Peyer's patch (tissue), 4 donors: ENCODE measurements around the gene GABRR1. TPM values are rescaled to one million over a fixed set of nuclear protein-coding genes. Genes with fewer than 3 reads are reported as not detected.
A peak's percentile ranks its signal among the peaks of the same experiment; 100 is the strongest.

Source experiments
- DNase-seq, 3 donors: peaks; one replicate each; pipeline ENCODE4 v3.0.0-alpha.2; 2017 to 2019
- H3K27ac ChIP-seq, 4 donors: fragments of 200-600 bp; sonication (generic); one replicate each; pipeline ENCODE4 v1.5.1; 2016 to 2019
- H3K27me3 ChIP-seq, 2 donors: fragments of 200-600 bp; sonication (generic); one replicate each; pipeline ENCODE4 v1.5.1; 2019
- H3K36me3 ChIP-seq, 3 donors: fragments of 200-600 bp; sonication (generic); one replicate each; pipeline ENCODE4 v1.5.1; 2016 to 2019
- H3K4me1 ChIP-seq, 4 donors: fragments of 200-600 bp; sonication (generic); one replicate each; pipeline ENCODE4 v1.5.1; 2016 to 2019
- H3K4me3 ChIP-seq, 4 donors: fragments of 200-600 bp; sonication (generic); 1 replicate in 3 of 4; 2 replicates in 1 of 4; pipeline ENCODE4 v1.5.1; 2016 to 2019; ENCODE audit warnings: mild to moderate bottlenecking in 1 of 4
- H3K9me3 ChIP-seq, 4 donors: fragments of 200-600 bp; sonication (generic); one replicate each; pipeline ENCODE4 v1.5.1; 2016 to 2019; ENCODE audit warnings: mild to moderate bottlenecking in 1 of 4
- POLR2A ChIP-seq, 2 donors: fragments of 450-650 bp; IDR thresholded peaks; one replicate each; pipeline ENCODE4 v1.5.1; 2017; ENCODE audit warnings: antibody characterized with exemption in 2 of 2, mild to moderate bottlenecking in 2 of 2, moderate library complexity in 2 of 2
- total RNA-seq, 4 donors: library from RNA; depleted of rRNA; stranded (reverse); fragments of >200 nt; gene quantifications; one replicate each; pipeline ENCODE4 v1.1.0, GENCODE V29; 2016
- TF ChIP-seq, protein P1 (sequence below), 6 experiments: fragments of 450-650 bp in 4 of 6; fragments of 200-600 bp in 2 of 6; sonication (generic) in 1 of 6; IDR thresholded peaks; one replicate each; pipeline ENCODE4 v1.5.1; 2017 to 2019; ENCODE audit warnings: antibody characterized with exemption in 6 of 6, mild to moderate bottlenecking in 3 of 6, moderate library complexity in 1 of 6

Gene GABRR1
- total RNA-seq, 4 donors from 2014 or later: not detected

DNA sequence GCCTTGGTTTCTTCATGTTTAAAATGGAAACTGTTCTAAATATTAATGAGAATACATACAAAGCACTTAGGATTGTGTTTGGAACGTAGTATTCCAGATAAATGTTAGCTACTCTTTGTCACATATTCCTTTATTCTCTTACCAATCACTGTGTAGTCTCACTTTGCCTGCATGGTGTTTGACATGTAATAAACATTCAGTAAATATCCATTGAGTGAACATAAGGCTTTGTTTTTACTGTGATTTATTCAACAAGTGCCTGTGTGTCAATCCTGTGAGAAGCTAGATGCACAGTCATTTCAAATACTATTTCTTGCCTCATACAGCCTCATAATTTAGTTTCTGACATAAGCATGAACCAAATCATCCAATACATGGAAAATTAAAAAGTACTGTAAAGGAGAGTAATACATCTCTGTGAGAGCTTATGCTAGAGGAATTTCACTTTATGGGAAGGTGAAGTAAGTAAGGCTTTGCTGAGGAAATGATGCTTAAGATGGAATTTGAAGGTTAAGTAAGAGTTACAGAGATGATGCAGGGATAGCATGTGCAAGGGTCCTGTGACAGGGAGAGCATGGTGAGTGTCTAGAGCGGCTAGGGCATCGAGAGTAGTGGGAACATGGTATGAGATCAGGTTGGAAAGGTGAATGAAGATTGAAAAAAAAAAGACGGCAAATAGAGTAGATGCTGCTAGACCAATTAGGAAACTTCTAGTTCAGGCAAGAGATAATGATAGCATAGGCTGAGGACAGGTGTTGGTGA lies 56.6 kb downstream of the GABRR1 start:
- no peaks in the 10 kb centered on the region for H3K4me1 ChIP-seq
- H3K27ac ChIP-seq: peak overlapping the region in 1 of 4 donors; percentile 76
- TF ChIP-seq POLR2A (IDR thresholded peaks at IDR 0.05): no peak
- peaks cover 0 to 30% (median 0%) of the 10 kb centered on the region in 3 donors for H3K36me3 ChIP-seq
- no peak overlapping the region for H3K4me3 ChIP-seq
- no peaks in the 10 kb centered on the region for H3K27me3 ChIP-seq
- no peaks in the 10 kb centered on the region for H3K9me3 ChIP-seq
- no peak for DNase-seq

DNA sequence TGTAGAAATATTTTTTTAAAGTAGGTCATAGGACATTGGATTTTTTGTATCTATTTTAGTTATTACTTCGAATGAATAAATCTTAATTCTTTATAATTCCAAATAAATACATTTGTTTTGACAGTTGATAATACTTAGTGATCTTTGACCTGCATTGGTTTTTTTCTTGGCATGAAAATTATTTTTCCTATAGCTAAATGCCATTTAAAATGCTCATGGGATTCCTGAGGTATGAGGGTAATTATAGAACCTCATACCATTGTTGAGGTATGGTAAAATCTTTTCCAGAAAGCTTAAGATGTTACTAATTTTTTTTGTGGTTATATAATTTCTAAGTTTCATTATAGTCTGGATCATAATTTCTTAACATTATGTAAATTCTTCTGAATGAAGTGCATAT lies 63.0 kb downstream of the GABRR1 start:
- TF ChIP-seq, protein P1, sequence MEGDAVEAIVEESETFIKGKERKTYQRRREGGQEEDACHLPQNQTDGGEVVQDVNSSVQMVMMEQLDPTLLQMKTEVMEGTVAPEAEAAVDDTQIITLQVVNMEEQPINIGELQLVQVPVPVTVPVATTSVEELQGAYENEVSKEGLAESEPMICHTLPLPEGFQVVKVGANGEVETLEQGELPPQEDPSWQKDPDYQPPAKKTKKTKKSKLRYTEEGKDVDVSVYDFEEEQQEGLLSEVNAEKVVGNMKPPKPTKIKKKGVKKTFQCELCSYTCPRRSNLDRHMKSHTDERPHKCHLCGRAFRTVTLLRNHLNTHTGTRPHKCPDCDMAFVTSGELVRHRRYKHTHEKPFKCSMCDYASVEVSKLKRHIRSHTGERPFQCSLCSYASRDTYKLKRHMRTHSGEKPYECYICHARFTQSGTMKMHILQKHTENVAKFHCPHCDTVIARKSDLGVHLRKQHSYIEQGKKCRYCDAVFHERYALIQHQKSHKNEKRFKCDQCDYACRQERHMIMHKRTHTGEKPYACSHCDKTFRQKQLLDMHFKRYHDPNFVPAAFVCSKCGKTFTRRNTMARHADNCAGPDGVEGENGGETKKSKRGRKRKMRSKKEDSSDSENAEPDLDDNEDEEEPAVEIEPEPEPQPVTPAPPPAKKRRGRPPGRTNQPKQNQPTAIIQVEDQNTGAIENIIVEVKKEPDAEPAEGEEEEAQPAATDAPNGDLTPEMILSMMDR (IDR thresholded peaks at IDR 0.05): no peak
- TF ChIP-seq POLR2A (IDR thresholded peaks at IDR 0.05): no peak
- Histone ChIP-seq H3K4me1 (no peaks in the 10 kb centered on the region), H3K4me3 (no peak overlapping the region), H3K9me3 (no peaks in the 10 kb centered on the region), H3K36me3 (peaks cover 0 to 4% (median 0%) of the 10 kb centered on the region in 3 donors), H3K27me3 (no peaks in the 10 kb centered on the region), H3K27ac (no peak overlapping the region)
- DNase-seq: no peak

DNA sequence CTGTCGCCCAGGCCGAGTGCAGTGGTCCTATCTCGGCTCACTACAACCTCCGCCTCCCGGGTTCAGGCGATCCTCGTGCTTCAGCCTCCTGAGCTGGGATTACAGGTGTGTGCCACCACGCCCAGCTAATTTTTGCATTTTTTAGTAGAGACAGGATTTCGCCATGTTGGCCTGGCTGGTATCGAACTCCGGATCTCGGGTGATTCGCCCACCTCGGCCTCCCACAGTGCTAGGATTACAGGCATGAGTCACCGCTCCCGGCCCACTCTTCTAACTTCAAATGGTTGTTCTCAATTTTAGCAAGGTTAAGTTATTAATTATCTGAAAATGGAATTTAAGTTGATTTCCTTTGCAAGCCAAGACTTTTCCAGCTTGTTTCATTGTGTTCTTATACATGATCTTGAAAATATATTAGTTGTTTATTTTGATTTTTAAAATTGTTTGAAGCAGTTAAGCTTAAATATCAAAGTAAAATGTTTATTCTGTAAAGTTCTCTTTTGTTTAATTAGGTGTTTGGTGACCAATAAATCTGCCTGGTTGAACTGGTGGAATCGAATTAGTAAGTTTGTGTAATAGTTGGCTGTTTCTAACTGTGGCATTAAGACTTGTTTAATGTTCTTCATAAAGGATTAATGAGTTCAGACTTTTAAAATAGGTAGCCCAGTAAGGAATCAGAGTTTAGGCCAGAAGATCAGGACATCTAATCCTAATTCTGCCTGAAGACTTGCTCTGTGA lies 69.0 kb downstream of the GABRR1 start:
- no peaks in the 10 kb centered on the region for H3K9me3 ChIP-seq
- TF ChIP-seq POLR2A (IDR thresholded peaks at IDR 0.05): no peak
- TF ChIP-seq, protein P1 (IDR thresholded peaks at IDR 0.05): no peak
- H3K36me3 ChIP-seq: no peaks in the 10 kb centered on the region
- no peaks in the 10 kb centered on the region for H3K27me3 ChIP-seq
- DNase-seq: no peak
- peak overlapping the region in 1 of 4 donors; percentile 89 for H3K27ac ChIP-seq
- no peak overlapping the region for H3K4me3 ChIP-seq
- no peaks in the 10 kb centered on the region for H3K4me1 ChIP-seq

DNA sequence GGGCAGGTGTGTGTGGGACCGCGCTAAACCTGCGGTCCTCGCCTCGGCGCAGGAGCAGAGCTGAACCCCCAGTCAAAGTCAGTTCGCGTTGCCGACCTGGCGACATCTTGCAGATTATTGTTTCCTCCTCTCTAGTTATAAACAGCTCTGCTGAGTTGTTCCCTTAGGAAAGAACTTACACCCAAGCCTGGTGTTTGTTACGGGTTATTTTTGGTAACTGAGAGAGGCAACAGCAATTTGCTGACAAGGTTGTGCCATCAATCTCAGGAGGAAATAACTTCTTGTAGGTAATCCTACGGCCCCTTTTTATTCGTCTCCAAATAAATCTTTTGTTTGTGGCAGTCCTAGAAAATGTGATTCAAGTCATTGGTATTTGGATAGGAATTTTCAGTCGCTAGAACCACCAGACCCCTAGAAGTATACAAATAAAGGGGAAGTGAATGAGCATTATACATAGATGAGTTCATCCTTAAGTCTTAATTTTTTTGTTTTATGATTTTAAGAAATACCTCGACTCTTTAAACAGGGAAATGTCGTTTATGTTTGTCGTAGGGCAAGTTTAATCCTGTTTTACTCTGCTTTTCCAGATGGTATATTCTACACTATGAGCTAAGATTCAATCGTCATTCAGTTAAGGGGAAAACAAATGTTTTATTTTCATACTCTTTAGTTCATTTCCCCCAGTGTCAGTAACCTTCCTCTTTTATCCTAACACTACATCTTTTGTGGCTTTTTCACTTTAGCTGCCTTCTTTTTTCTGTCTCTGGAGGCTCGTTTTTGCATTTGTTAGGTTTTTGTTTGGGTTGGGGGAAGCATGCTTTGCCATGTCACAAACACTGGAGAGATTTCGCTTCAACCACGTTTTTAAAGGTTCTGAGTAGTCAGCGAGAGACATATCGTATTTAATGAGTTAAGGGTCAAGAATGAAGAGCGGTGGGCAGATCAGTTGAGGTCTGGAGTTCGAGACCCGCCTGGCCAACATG lies 70.1 kb downstream of the GABRR1 start:
- DNase-seq: peak in 1 of 3 donors; percentile 34
- Histone ChIP-seq H3K9me3 (no peaks in the 10 kb centered on the region), H3K4me1 (no peaks in the 10 kb centered on the region), H3K27ac (peak overlapping the region; percentile 63 to 90 (median 84)), H3K36me3 (no peaks in the 10 kb centered on the region), H3K4me3 (peak overlapping the region; percentile 61 to 96 (median 77)), H3K27me3 (no peaks in the 10 kb centered on the region)
- TF ChIP-seq, protein P1 (IDR thresholded peaks at IDR 0.05): no peak
- no peak for TF ChIP-seq POLR2A (IDR thresholded peaks at IDR 0.05)

DNA sequence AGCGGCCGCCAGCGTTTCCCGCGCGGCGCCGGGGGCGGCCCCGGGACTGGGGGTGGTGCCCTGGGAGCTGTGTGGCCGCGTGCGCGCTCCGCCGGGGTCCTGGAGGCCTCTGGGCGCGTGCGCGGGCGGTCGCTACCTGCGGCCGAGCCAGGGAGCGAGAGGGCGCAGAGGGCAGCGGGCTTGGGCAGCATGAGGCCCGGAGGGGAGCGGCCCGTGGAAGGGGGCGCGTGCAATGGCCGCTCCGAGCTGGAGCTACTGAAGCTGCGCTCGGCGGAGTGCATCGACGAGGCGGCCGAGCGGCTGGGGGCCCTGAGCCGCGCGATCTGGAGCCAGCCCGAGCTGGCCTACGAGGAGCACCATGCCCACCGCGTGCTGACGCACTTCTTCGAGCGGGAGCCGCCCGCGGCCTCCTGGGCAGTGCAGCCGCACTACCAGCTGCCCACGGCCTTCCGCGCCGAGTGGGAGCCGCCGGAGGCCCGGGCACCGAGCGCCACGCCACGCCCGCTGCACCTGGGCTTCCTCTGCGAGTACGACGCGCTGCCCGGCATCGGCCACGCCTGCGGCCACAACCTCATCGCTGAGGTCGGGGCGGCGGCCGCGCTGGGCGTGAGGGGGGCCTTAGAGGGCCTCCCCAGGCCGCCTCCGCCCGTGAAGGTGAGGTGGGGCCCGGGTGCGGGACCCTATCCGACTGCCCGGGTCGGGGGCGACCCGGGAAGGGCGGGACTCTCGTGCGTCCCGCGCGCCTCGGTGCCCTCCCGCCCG lies 71.0 kb downstream of the GABRR1 start, which contains the start of gene PM20D2:
TSS of gene PM20D2 (plus strand) at position 100 of the 762 bp plus-strand sequence. CDS start at position 190, 90 bp downstream.
- no peaks in the 10 kb centered on the region for H3K36me3 ChIP-seq
- H3K4me3 ChIP-seq: peak within 1 kb of the TSS; percentile 61 to 96 (median 77)
- H3K9me3 ChIP-seq: no peaks in the 10 kb centered on the region
- H3K4me1 ChIP-seq: no peaks in the 10 kb centered on the region
- DNase-seq: peak; percentile 61 to 83 (median 79)
- no peaks in the 10 kb centered on the region for H3K27me3 ChIP-seq
- TF ChIP-seq POLR2A (IDR thresholded peaks at IDR 0.05): peak in 1 of 2 donors; percentile 20
- TF ChIP-seq, protein P1 (IDR thresholded peaks at IDR 0.05): peak in 1 of 6 experiments; percentile 4
- H3K27ac ChIP-seq: peak within 1 kb of the TSS; percentile 63 to 90 (median 84)
